IPS-15b (cell line): Measurements from ENCODE around the gene CYSRT1.

ENCODE experiments used
- H3K27me3 ChIP-seq: one replicate; pipeline ENCODE4 v1.6.1; 2013; ENCODE audit warnings: low read length; ENCODE audit not compliant: control insufficient read depth, insufficient read depth
- H3K36me3 ChIP-seq: one replicate; pipeline ENCODE4 v1.6.1; 2013; ENCODE audit warnings: low read length; ENCODE audit not compliant: control insufficient read depth, insufficient read depth
- H3K4me1 ChIP-seq: one replicate; pipeline ENCODE4 v1.6.1; 2013; ENCODE audit warnings: mild to moderate bottlenecking, low read length; ENCODE audit not compliant: control insufficient read depth, insufficient read depth
- H3K4me3 ChIP-seq: one replicate; pipeline ENCODE4 v1.5.1; 2013; ENCODE audit warnings: low read depth, low read length
- H3K9ac ChIP-seq: one replicate; pipeline ENCODE4 v1.6.1; 2013; ENCODE audit warnings: low read depth, mild to moderate bottlenecking, low read length
- H3K9me3 ChIP-seq: one replicate; pipeline ENCODE4 v1.6.1; 2013; ENCODE audit warnings: mild to moderate bottlenecking, low read length; ENCODE audit not compliant: control insufficient read depth, insufficient read depth

CYSRT1 gene

GRCh38 chr9:137192448-137192780 lies 32.6 kb upstream of the CYSRT1 start:
- Histone ChIP-seq H3K4me1 (peaks cover 7% of the 10 kb centered on the region), H3K36me3 (peaks cover 14% of the 10 kb centered on the region), H3K9ac (no peak overlapping the region), H3K4me3 (no peak overlapping the region), H3K27me3 (no peaks in the 10 kb centered on the region), H3K9me3 (no peaks in the 10 kb centered on the region)

- Histone ChIP-seq H3K9me3 (no peaks in the 10 kb centered on the region), H3K27me3 (no peaks in the 10 kb centered on the region), H3K4me3 (no peak overlapping the region), H3K4me1 (peaks cover 4% of the 10 kb centered on the region), H3K9ac (no peak overlapping the region), H3K36me3 (peaks cover 14% of the 10 kb centered on the region)
Measured at GRCh38 chr9:137192859-137193258, 32.1 kb upstream of the CYSRT1 start.

- H3K9ac ChIP-seq: no peak overlapping the region
- H3K4me3 ChIP-seq: no peak overlapping the region
- peaks cover 14% of the 10 kb centered on the region for H3K36me3 ChIP-seq
- H3K27me3 ChIP-seq: no peaks in the 10 kb centered on the region
- no peaks in the 10 kb centered on the region for H3K9me3 ChIP-seq
- peaks cover 4% of the 10 kb centered on the region for H3K4me1 ChIP-seq
Measured at GRCh38 chr9:137193771-137194170, 31.2 kb upstream of the CYSRT1 start.

- Histone ChIP-seq H3K36me3 (peaks cover 14% of the 10 kb centered on the region), H3K9me3 (no peaks in the 10 kb centered on the region), H3K4me3 (no peak overlapping the region), H3K9ac (no peak overlapping the region), H3K27me3 (no peaks in the 10 kb centered on the region), H3K4me1 (peaks cover 4% of the 10 kb centered on the region)
Measured at GRCh38 chr9:137194388-137194787, 30.6 kb upstream of the CYSRT1 start.

- Histone ChIP-seq H3K9me3 (no peaks in the 10 kb centered on the region), H3K4me3 (no peak overlapping the region), H3K27me3 (no peaks in the 10 kb centered on the region), H3K9ac (peak overlapping the region; percentile 37), H3K4me1 (peaks cover 2% of the 10 kb centered on the region), H3K36me3 (peaks cover 14% of the 10 kb centered on the region)
Measured at GRCh38 chr9:137194909-137195308, 30.1 kb upstream of the CYSRT1 start.

- H3K9ac ChIP-seq: no peak overlapping the region
Measured at GRCh38 chr9:137195525-137196220, 29.3 kb upstream of the CYSRT1 start.

GRCh38 chr9:137198051-137198901 lies 26.7 kb upstream of the CYSRT1 start:
- Histone ChIP-seq H3K9me3 (no peaks in the 10 kb centered on the region), H3K4me1 (peaks cover 2% of the 10 kb centered on the region), H3K9ac (no peak overlapping the region), H3K36me3 (no peaks in the 10 kb centered on the region), H3K27me3 (no peaks in the 10 kb centered on the region), H3K4me3 (no peak overlapping the region)

More at GRCh38 chr9:137195525-137196220, 29.3 kb upstream of the CYSRT1 start:
- H3K9me3 ChIP-seq: no peaks in the 10 kb centered on the region
- H3K27me3 ChIP-seq: no peaks in the 10 kb centered on the region
- peaks cover 2% of the 10 kb centered on the region for H3K4me1 ChIP-seq
- H3K4me3 ChIP-seq: no peak overlapping the region
- peaks cover 12% of the 10 kb centered on the region for H3K36me3 ChIP-seq

GRCh38 chr9:137198902-137199283 lies 26.1 kb upstream of the CYSRT1 start:
- no peak overlapping the region for H3K4me3 ChIP-seq
- H3K9ac ChIP-seq: no peak overlapping the region
- H3K36me3 ChIP-seq: no peaks in the 10 kb centered on the region
- H3K9me3 ChIP-seq: no peaks in the 10 kb centered on the region
- no peaks in the 10 kb centered on the region for H3K27me3 ChIP-seq
- peaks cover 2% of the 10 kb centered on the region for H3K4me1 ChIP-seq

GRCh38 chr9:137199411-137200121 lies 25.4 kb upstream of the CYSRT1 start:
- H3K9ac ChIP-seq: no peak overlapping the region
- H3K36me3 ChIP-seq: no peaks in the 10 kb centered on the region
- H3K4me1 ChIP-seq: peaks cover 5% of the 10 kb centered on the region
- peak overlapping the region; percentile 41 for H3K4me3 ChIP-seq
- no peaks in the 10 kb centered on the region for H3K27me3 ChIP-seq
- H3K9me3 ChIP-seq: no peaks in the 10 kb centered on the region

GRCh38 chr9:137200311-137201204 lies 24.4 kb upstream of the CYSRT1 start, which contains the start of gene TPRN:
Gene TPRN (minus strand): TSS chr9:137200741. CDS start chr9:137200711, 30 bp downstream.
- H3K9ac ChIP-seq: peak within 1 kb of the TSS; percentile 85
- peak within 1 kb of the TSS; percentile 79 for H3K4me3 ChIP-seq
- H3K36me3 ChIP-seq: no peaks in the 10 kb centered on the region
- no peaks in the 10 kb centered on the region for H3K9me3 ChIP-seq
- H3K4me1 ChIP-seq: peaks cover 3% of the 10 kb centered on the region
- no peaks in the 10 kb centered on the region for H3K27me3 ChIP-seq
